HG03066 (cell line): ENCODE measurements around the gene TSGA10IP.

Experiments
- ATAC-seq: cut with Tn5 transposase; IDR thresholded peaks from one replicate; pipeline ENCODE4 v1.9.1; 2021; ENCODE audit warnings: low read depth; ENCODE audit not compliant: unreplicated experiment

The TSGA10IP gene

GRCh38 chr11:65917434-65918210, 27.7 kb upstream of the TSGA10IP start:
- no peak for ATAC-seq

GRCh38 chr11:65918211-65919140, 26.8 kb upstream of the TSGA10IP start, which contains the start of gene C11orf68:
TSS of gene C11orf68 (minus strand) at chr11:65919062. CDS start at chr11:65919031, 31 bp downstream.
- peak; percentile 41 for ATAC-seq

- peak; percentile 86 for ATAC-seq
Observed at GRCh38 chr11:65919141-65919572, 26.1 kb upstream of the TSGA10IP start, which contains the start of gene DRAP1. TSS of gene DRAP1 (plus strand) at chr11:65919426. CDS start at chr11:65919502, 76 bp downstream.

GRCh38 chr11:65919573-65920371, 25.5 kb upstream of the TSGA10IP start:
- ATAC-seq: peak; percentile 29

- no peak for ATAC-seq
Observed at GRCh38 chr11:65920372-65920802, 24.9 kb upstream of the TSGA10IP start.

- ATAC-seq: no peak
Observed at GRCh38 chr11:65921033-65921555, 24.2 kb upstream of the TSGA10IP start.

GRCh38 chr11:65921876-65922275, 23.4 kb upstream of the TSGA10IP start:
- ATAC-seq: no peak

GRCh38 chr11:65922565-65922964, 22.7 kb upstream of the TSGA10IP start:
- ATAC-seq: no peak

- no peak for ATAC-seq
Observed at GRCh38 chr11:65925397-65925796, 19.9 kb upstream of the TSGA10IP start.

GRCh38 chr11:65927904-65928397, 17.3 kb upstream of the TSGA10IP start:
- peak; percentile 62 for ATAC-seq

- ATAC-seq: no peak
Observed at GRCh38 chr11:65928667-65929066, 16.6 kb upstream of the TSGA10IP start.

GRCh38 chr11:65931773-65932557, 13.3 kb upstream of the TSGA10IP start:
- ATAC-seq: no peak

GRCh38 chr11:65932558-65932919, 12.7 kb upstream of the TSGA10IP start:
- ATAC-seq: no peak

GRCh38 chr11:65934014-65934413, 11.3 kb upstream of the TSGA10IP start:
- ATAC-seq: no peak

- no peak for ATAC-seq
Observed at GRCh38 chr11:65937766-65938165, 7.5 kb upstream of the TSGA10IP start.

GRCh38 chr11:65941720-65942310, 3.5 kb upstream of the TSGA10IP start:
- ATAC-seq: no peak

GRCh38 chr11:65942531-65942930, 2.7 kb upstream of the TSGA10IP start:
- no peak for ATAC-seq

GRCh38 chr11:65944191-65944590, 1.1 kb upstream of the TSGA10IP start:
- no peak for ATAC-seq

GRCh38 chr11:65944767-65945166, 513 bp upstream of the TSGA10IP start:
- ATAC-seq: no peak
